Endothelial cell of umbilical vein (primary cell): ENCODE results near the gene UBXN1. TPM values are rescaled to one million over a fixed set of nuclear protein-coding genes. Genes with fewer than 3 reads are reported as not detected.

ENCODE experiments used
- BruUV-seq: library from RNA; stranded (reverse); fragments of 400-500 nt; replicated peaks from 2 replicates; lab custom pipeline; 2021; lab: Mats Ljungman, UMichigan
- CTCF ChIA-PET: fragments of 300-600, 350-600 bp; sonication (Branson Sonifier 250); formaldehyde crosslinking; loops from one replicate; lab custom pipeline; 2021; ENCODE audit warnings: antibody characterized with exemption, inconsistent platforms; lab: Charles Lee
- POLR2A ChIA-PET: fragments of 300-600, 350-600 bp; sonication (Branson Sonifier 250); formaldehyde crosslinking; loops from one replicate; lab custom pipeline; 2021; ENCODE audit warnings: antibody characterized with exemption, inconsistent platforms; lab: Charles Lee
- DNase-seq: peaks from one replicate; pipeline ENCODE4 v3.0.0-alpha.2; 2011; ENCODE audit warnings: low read depth, low spot score
- FAIRE-seq: peaks from 2 replicates; lab custom pipeline; 2011; peaks lifted over from hg19 to GRCh38; lab: Jason Lieb, UNC
- H2AFZ ChIP-seq: 2 replicates; pipeline ENCODE4 v1.6.0; 2012; ENCODE audit warnings: low read depth, low read length, control low read depth, inconsistent platforms
- H3K27ac ChIP-seq: 2 replicates; pipeline ENCODE4 v1.5.1; 2011; ENCODE audit warnings: low read depth, mild to moderate bottlenecking, control low read depth, low read length, moderate library complexity; ENCODE audit not compliant: insufficient read depth
- H3K27me3 ChIP-seq, 2 experiments: 2 replicates each; pipeline versions ENCODE4 v1.6.0 to v1.6.1; 2011; ENCODE audit warnings: low read length in 2 of 2, mixed read lengths in 1 of 2; ENCODE audit not compliant: control insufficient read depth in 2 of 2, insufficient read depth in 2 of 2
- H3K36me3 ChIP-seq, 2 experiments: 2 replicates in 1 of 2; 3 replicates in 1 of 2; pipeline ENCODE4 v1.5.1; 2011; ENCODE audit warnings: low read length in 2 of 2, mild to moderate bottlenecking in 1 of 2, moderate library complexity in 1 of 2; ENCODE audit not compliant: control insufficient read depth in 2 of 2, insufficient read depth in 2 of 2; ENCODE audit errors: extremely low read depth in 1 of 2
- H3K4me1 ChIP-seq: 3 replicates; pipeline ENCODE4 v1.5.1; 2011; ENCODE audit warnings: mild to moderate bottlenecking, low read length; ENCODE audit not compliant: control insufficient read depth, insufficient read depth; ENCODE audit errors: extremely low read depth
- H3K4me2 ChIP-seq: 2 replicates; pipeline ENCODE4 v1.6.1; 2011; ENCODE audit warnings: low read length, control low read depth, mixed read lengths; ENCODE audit not compliant: insufficient read depth
- H3K4me3 ChIP-seq, 3 experiments: fragments of 200-600 bp in 1 of 3; sonication (generic), shearing (Covaris generic) in 1 of 3; replicated peaks in 1 of 3; 2 replicates each; pipeline ENCODE4 v1.5.1; 2011 to 2016; ENCODE audit warnings: control low read depth in 3 of 3, low read length in 3 of 3, mild to moderate bottlenecking in 2 of 3, inconsistent platforms in 1 of 3, low read depth in 1 of 3, moderate library complexity in 1 of 3; ENCODE audit not compliant: insufficient read depth in 1 of 3
- H3K79me2 ChIP-seq: 2 replicates; pipeline ENCODE4 v1.6.0; 2012; ENCODE audit warnings: low read length, inconsistent platforms; ENCODE audit not compliant: control insufficient read depth, insufficient read depth
- H3K9ac ChIP-seq: replicated peaks from 2 replicates; pipeline ENCODE3; 2011; ENCODE audit warnings: low read length, control low read depth; ENCODE audit not compliant: insufficient read depth; ENCODE audit errors: extremely low read depth
- H3K9me1 ChIP-seq: replicated peaks from 3 replicates; pipeline ENCODE4 v1.6.0; 2011; ENCODE audit warnings: mild to moderate bottlenecking, low read length; ENCODE audit not compliant: control insufficient read depth, insufficient read depth; ENCODE audit errors: extremely low read depth
- H3K9me3 ChIP-seq: replicated peaks from 2 replicates; pipeline ENCODE4 v1.5.1; 2012; ENCODE audit warnings: low read length, inconsistent platforms; ENCODE audit not compliant: control insufficient read depth, insufficient read depth
- H4K20me1 ChIP-seq: replicated peaks from 2 replicates; pipeline ENCODE3; 2011; ENCODE audit warnings: mild to moderate bottlenecking, low read length; ENCODE audit not compliant: control insufficient read depth, insufficient read depth; ENCODE audit errors: extremely low read depth
- EZH2 ChIP-seq: IDR thresholded peaks from 2 replicates; pipeline ENCODE4 v1.6.1; 2012; ENCODE audit warnings: borderline replicate concordance, low read depth, mild to moderate bottlenecking, moderate library complexity, low read length, inconsistent platforms; ENCODE audit not compliant: severe bottlenecking
- FOS ChIP-seq: IDR thresholded peaks from 2 replicates; pipeline ENCODE4 v1.6.1; 2011; ENCODE audit warnings: mild to moderate bottlenecking, low read length, moderate library complexity, borderline replicate concordance; ENCODE audit not compliant: insufficient read depth
- GATA2 ChIP-seq: IDR thresholded peaks from 2 replicates; pipeline ENCODE4 v1.7.0; 2011; ENCODE audit warnings: low read depth, mild to moderate bottlenecking, moderate library complexity, mixed read lengths, low read length; ENCODE audit not compliant: insufficient read length, insufficient read depth
- JUN ChIP-seq: IDR thresholded peaks from 2 replicates; pipeline ENCODE4 v1.6.1; 2011; ENCODE audit warnings: borderline replicate concordance, low read depth; ENCODE audit not compliant: insufficient read length, insufficient read depth
- MAX ChIP-seq: IDR thresholded peaks from 2 replicates; pipeline ENCODE4 v1.6.1; 2011; ENCODE audit not compliant: insufficient read depth, insufficient read length
- POLR2A ChIP-seq: IDR thresholded peaks from 2 replicates; pipeline ENCODE4 v1.6.1; 2012; ENCODE audit warnings: low read depth, mild to moderate bottlenecking, control low read depth, low read length
- POLR2AphosphoS5 ChIP-seq: IDR thresholded peaks from 2 replicates; pipeline ENCODE4 v1.6.1; 2012; ENCODE audit warnings: low read depth, mild to moderate bottlenecking, control low read depth, low read length, moderate library complexity; ENCODE audit not compliant: insufficient read depth
- dilution Hi-C: fragments of 300-500 bp; cut with MboI; formaldehyde crosslinking; loops from one replicate; pipeline ENCODE4 v1.15.0; 2019; ENCODE audit warnings: low sequenced_read_pairs; ENCODE audit not compliant: extremely low pct_ligation_motif_present
- intact Hi-C: fragments of 100-400 bp; cut with micrococcal nuclease; formaldehyde crosslinking; loops from one replicate; pipeline ENCODE4 v1.10.0; 2022
- polyA plus RNA-seq, 4 experiments: library from polyadenylated mRNA; depleted of rRNA in 3 of 4; stranded (reverse) in 3 of 4; unstranded in 1 of 4; fragments of >200 nt; gene quantifications; 2 replicates each; pipeline versions ENCODE4 v1.2.1 to v1.2.3, GENCODE V29; 2011 to 2012; ENCODE audit warnings: missing spikeins in 1 of 4
- total RNA-seq: library from RNA; stranded (reverse); gene quantifications from 2 replicates; pipeline ENCODE4 v1.2.3, GENCODE V29; 2021
- TF ChIP-seq, protein P1 (sequence below), 2 donors: IDR thresholded peaks; 1 replicate in 1 of 2; 2 replicates in 1 of 2; pipeline ENCODE4 v1.5.1; 2011; ENCODE audit warnings: low read length in 2 of 2, mild to moderate bottlenecking in 2 of 2, moderate library complexity in 2 of 2, control low read depth in 1 of 2, inconsistent platforms in 1 of 2, low read depth in 1 of 2; ENCODE audit not compliant: insufficient read depth in 1 of 2; ENCODE audit errors: extremely low read depth in 1 of 2

The UBXN1 gene
- total and polyA plus RNA-seq, 2 donors (not counting 3 experiments of a cell fraction or from before 2014, with no cell fraction given) = 113 to 114 TPM

DNA sequence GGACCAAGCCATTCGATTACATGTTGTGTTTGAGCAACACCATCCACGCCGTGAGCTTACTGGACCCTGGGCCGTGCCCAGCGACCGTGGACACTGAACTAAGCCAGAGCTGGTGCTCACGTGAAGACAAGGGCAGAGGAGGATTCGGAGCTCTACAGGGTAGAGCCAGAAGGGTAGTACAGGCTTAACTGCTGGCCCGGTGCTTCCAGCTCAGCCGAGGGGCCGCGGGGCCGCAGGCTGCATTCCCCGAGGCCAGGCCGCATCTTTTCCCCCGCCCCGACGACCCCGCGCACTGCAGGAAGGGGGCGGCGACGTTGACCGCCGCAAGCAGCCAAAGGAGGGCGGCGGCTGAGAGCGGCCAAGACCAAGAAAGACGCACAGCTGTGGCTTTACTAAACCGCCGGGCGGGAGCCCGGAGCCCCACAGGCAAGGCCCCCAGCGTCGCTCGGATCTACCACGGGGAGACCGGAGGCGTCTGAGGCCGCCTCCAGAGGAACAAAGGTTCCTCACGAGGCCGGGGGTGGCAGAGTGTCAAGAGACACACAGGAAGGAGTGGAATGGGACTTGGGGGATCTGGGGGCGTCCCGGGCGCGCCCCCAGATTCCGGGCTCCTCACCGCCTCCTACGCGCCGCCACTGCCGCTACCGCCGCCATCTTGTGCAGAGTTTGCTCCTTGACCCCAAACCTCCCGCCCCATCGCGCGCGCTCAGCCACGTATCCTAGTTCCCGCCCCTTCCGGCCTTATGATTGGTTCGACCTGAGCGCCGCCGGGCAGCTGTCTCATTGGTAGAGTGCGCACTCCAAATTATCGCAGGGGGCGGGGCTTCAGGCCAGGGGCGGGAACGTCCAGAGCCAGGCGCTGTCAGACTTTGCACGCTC is 32.7 kb downstream of the UBXN1 start, which contains the start of gene GANAB:
GANAB (minus strand) TSS at position 668 of the 879 bp plus-strand sequence; CDS start at position 654, 14 bp downstream.
- H3K4me3 ChIP-seq = peak within 1 kb of the TSS; percentile 62 to 87 (median 65)
- peaks cover 41% of the 10 kb centered on the region for H3K79me2 ChIP-seq
- peaks cover 15 to 25% of the 10 kb centered on the region in 2 experiments for H3K36me3 ChIP-seq
- FAIRE-seq (peak; percentile 99), DNase-seq (peak; percentile 97)
- ChIA-PET CTCF (interaction anchor here (0.8 to 1.5 kb wide), 5 partner anchors 35 to 48 kb away, joined by 3 to 4 read pairs (median 3); partner anchors contain the start of gene MTA2), POLR2A (interaction anchor here (0.5 to 2.7 kb wide), 11 partner anchors 19 to 195 kb away, joined by 3 to 41 read pairs (median 4); partner anchors contain the start of genes B3GAT3, C11orf98, CSKMT and EEF1G)
- H3K9me1 ChIP-seq = no peaks in the 10 kb centered on the region
- peak within 1 kb of the TSS; percentile 53 for H3K4me2 ChIP-seq
- H3K9me3 ChIP-seq = no peaks in the 10 kb centered on the region
- peak within 1 kb of the TSS; percentile 32 for H2AFZ ChIP-seq
- TSS peak; percentile 79 for BruUV-seq
- peaks cover 11% of the 10 kb centered on the region for H3K4me1 ChIP-seq
- no peaks in the 10 kb centered on the region for H3K27me3 ChIP-seq
- peak within 1 kb of the TSS; percentile 80 for H3K27ac ChIP-seq
- intact Hi-C loops = loop anchor here (1.0 kb wide), 4 partner anchors 24 to 81 kb away; partner anchors contain the start of genes EEF1G and HNRNPUL2
- dilution Hi-C loops = no loop called here
- peak within 1 kb of the TSS; percentile 92 for H3K9ac ChIP-seq
- H4K20me1 ChIP-seq = no peaks in the 10 kb centered on the region
- TF ChIP-seq FOS (no peak), POLR2A (peak; percentile 97), JUN (no peak), MAX (no peak), EZH2 (no peak), POLR2AphosphoS5 (peak; percentile 99), GATA2 (no peak)
- TF ChIP-seq, protein P1, sequence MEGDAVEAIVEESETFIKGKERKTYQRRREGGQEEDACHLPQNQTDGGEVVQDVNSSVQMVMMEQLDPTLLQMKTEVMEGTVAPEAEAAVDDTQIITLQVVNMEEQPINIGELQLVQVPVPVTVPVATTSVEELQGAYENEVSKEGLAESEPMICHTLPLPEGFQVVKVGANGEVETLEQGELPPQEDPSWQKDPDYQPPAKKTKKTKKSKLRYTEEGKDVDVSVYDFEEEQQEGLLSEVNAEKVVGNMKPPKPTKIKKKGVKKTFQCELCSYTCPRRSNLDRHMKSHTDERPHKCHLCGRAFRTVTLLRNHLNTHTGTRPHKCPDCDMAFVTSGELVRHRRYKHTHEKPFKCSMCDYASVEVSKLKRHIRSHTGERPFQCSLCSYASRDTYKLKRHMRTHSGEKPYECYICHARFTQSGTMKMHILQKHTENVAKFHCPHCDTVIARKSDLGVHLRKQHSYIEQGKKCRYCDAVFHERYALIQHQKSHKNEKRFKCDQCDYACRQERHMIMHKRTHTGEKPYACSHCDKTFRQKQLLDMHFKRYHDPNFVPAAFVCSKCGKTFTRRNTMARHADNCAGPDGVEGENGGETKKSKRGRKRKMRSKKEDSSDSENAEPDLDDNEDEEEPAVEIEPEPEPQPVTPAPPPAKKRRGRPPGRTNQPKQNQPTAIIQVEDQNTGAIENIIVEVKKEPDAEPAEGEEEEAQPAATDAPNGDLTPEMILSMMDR (IDR thresholded peaks at IDR 0.05; ENCODE audit: extremely low read depth in 1 of 2, insufficient read depth in 1 of 2, low read depth in 1 of 2, low read length in 2 of 2) = no peak
